Peyer's patch (tissue), 4 donors: ENCODE measurements around the gene SPC24. TPM values are rescaled to one million over a fixed set of nuclear protein-coding genes. Genes with fewer than 3 reads are reported as not detected.
"Not testable (repeated sequence)": the region's sequence is repeated elsewhere in the genome, so short reads cannot be mapped to it uniquely, and the experiment has no call there.

Experiments used
- DNase-seq, 3 donors: peaks; one replicate each; pipeline ENCODE4 v3.0.0-alpha.2; 2017 to 2019
- H3K27ac ChIP-seq, 4 donors: fragments of 200-600 bp; sonication (generic); one replicate each; pipeline ENCODE4 v1.5.1; 2016 to 2019
- H3K27me3 ChIP-seq, 2 donors: fragments of 200-600 bp; sonication (generic); one replicate each; pipeline ENCODE4 v1.5.1; 2019
- H3K36me3 ChIP-seq, 3 donors: fragments of 200-600 bp; sonication (generic); one replicate each; pipeline ENCODE4 v1.5.1; 2016 to 2019
- H3K4me1 ChIP-seq, 4 donors: fragments of 200-600 bp; sonication (generic); one replicate each; pipeline ENCODE4 v1.5.1; 2016 to 2019
- H3K4me3 ChIP-seq, 4 donors: fragments of 200-600 bp; sonication (generic); 1 replicate in 3 of 4; 2 replicates in 1 of 4; pipeline ENCODE4 v1.5.1; 2016 to 2019; ENCODE audit warnings: mild to moderate bottlenecking in 1 of 4
- H3K9me3 ChIP-seq, 4 donors: fragments of 200-600 bp; sonication (generic); one replicate each; pipeline ENCODE4 v1.5.1; 2016 to 2019; ENCODE audit warnings: mild to moderate bottlenecking in 1 of 4
- POLR2A ChIP-seq, 2 donors: fragments of 450-650 bp; IDR thresholded peaks; one replicate each; pipeline ENCODE4 v1.5.1; 2017; ENCODE audit warnings: antibody characterized with exemption in 2 of 2, mild to moderate bottlenecking in 2 of 2, moderate library complexity in 2 of 2
- total RNA-seq, 4 donors: library from RNA; depleted of rRNA; stranded (reverse); fragments of >200 nt; gene quantifications; one replicate each; pipeline ENCODE4 v1.1.0, GENCODE V29; 2016
- TF ChIP-seq, protein P1 (sequence below), 6 experiments: fragments of 450-650 bp in 4 of 6; fragments of 200-600 bp in 2 of 6; sonication (generic) in 1 of 6; IDR thresholded peaks; one replicate each; pipeline ENCODE4 v1.5.1; 2017 to 2019; ENCODE audit warnings: antibody characterized with exemption in 6 of 6, mild to moderate bottlenecking in 3 of 6, moderate library complexity in 1 of 6

The SPC24 gene
- total RNA-seq, 4 donors from 2014 or later, result 1.7 to 28.9 (median 8.4) TPM

- H3K9me3 ChIP-seq, result peaks cover 0 to 5% (median 0%) of the 10 kb centered on the region in 4 donors
- H3K27me3 ChIP-seq, result no peaks in the 10 kb centered on the region
- no peak for TF ChIP-seq POLR2A (IDR thresholded peaks at IDR 0.05)
- TF ChIP-seq, protein P1, sequence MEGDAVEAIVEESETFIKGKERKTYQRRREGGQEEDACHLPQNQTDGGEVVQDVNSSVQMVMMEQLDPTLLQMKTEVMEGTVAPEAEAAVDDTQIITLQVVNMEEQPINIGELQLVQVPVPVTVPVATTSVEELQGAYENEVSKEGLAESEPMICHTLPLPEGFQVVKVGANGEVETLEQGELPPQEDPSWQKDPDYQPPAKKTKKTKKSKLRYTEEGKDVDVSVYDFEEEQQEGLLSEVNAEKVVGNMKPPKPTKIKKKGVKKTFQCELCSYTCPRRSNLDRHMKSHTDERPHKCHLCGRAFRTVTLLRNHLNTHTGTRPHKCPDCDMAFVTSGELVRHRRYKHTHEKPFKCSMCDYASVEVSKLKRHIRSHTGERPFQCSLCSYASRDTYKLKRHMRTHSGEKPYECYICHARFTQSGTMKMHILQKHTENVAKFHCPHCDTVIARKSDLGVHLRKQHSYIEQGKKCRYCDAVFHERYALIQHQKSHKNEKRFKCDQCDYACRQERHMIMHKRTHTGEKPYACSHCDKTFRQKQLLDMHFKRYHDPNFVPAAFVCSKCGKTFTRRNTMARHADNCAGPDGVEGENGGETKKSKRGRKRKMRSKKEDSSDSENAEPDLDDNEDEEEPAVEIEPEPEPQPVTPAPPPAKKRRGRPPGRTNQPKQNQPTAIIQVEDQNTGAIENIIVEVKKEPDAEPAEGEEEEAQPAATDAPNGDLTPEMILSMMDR (IDR thresholded peaks at IDR 0.05), result no peak
- no peak for DNase-seq
- peaks cover 0 to 50% (median 0%) of the 10 kb centered on the region in 3 donors for H3K36me3 ChIP-seq
- no peak overlapping the region for H3K4me3 ChIP-seq
- H3K4me1 ChIP-seq, result peaks cover 0 to 26% (median 9%) of the 10 kb centered on the region in 4 donors
- H3K27ac ChIP-seq, result no peak overlapping the region
These were observed 56.7 kb downstream of the SPC24 start for GRCh38 chr19:11098861-11099260.

DNA sequence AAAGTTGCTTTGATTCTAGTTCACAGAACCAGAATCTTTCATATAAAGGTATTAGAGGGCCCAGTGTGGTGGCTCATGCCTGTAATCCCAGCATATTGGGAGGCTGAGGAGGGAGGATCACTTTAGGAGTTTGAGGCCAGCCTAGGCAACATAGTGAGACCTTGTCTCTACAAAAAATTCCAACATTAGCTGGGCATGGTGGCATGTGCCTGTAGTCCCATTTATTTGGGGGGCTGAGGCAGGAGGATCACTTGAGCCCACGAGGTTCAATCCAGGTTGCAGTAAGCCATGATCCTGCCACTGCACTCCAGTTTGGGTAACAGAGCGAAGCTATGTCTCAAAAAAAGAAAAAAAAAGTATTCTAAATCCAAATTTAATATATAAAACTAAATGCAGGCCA, 57.3 kb downstream of the SPC24 start:
- Histone ChIP-seq H3K4me3 (no peak overlapping the region), H3K36me3 (peaks cover 0 to 46% (median 0%) of the 10 kb centered on the region in 3 donors), H3K27me3 (no peaks in the 10 kb centered on the region), H3K27ac (no peak overlapping the region), H3K4me1 (peaks cover 0 to 32% (median 9%) of the 10 kb centered on the region in 4 donors), H3K9me3 (peaks cover 0 to 5% (median 0%) of the 10 kb centered on the region in 4 donors)
- TF ChIP-seq, protein P1 (IDR thresholded peaks at IDR 0.05), result no peak
- TF ChIP-seq POLR2A (IDR thresholded peaks at IDR 0.05), result no peak
- no peak for DNase-seq

DNA sequence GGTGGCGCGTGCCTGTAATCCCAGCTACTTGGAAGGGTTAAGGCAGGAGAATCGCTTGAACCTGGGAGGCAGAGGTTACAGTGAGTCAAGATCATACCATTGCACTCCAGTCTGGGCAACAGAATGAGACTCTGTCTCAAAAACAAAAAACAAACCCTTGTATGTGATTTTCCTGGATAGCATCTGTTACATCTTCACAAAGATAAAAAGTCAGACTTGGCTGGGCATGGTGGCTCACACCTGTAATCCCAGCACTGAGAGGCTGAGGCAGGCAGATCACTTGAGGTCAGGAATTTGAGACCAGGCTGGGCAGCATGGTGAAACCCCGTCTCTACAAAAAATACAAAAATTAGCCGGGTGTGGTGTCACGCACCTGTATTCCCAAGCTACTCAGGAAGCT, 58.2 kb downstream of the SPC24 start:
- not testable (repeated sequence) for H3K4me3 ChIP-seq, DNase-seq, H3K27me3 ChIP-seq, H3K9me3 ChIP-seq
- H3K4me1 ChIP-seq, result peaks cover 0 to 41% (median 9%) of the 10 kb centered on the region in 4 donors
- peaks cover 0 to 36% (median 0%) of the 10 kb centered on the region in 3 donors for H3K36me3 ChIP-seq
- peak overlapping the region in 2 of 4 donors; percentile 24 to 35 for H3K27ac ChIP-seq

- Histone ChIP-seq H3K36me3 (peaks cover 0 to 26% (median 0%) of the 10 kb centered on the region in 3 donors), H3K27me3 (no peaks in the 10 kb centered on the region), H3K4me1 (peaks cover 0 to 52% (median 12%) of the 10 kb centered on the region in 4 donors), H3K27ac (peak overlapping the region; percentile 81 to 99 (median 96)), H3K4me3 (peak overlapping the region in 1 of 4 donors; percentile 12), H3K9me3 (peaks cover 0 to 5% (median 0%) of the 10 kb centered on the region in 4 donors)
- no peak for DNase-seq
- TF ChIP-seq, protein P1 (IDR thresholded peaks at IDR 0.05), result no peak
- TF ChIP-seq POLR2A (IDR thresholded peaks at IDR 0.05), result no peak
These were observed 59.3 kb downstream of the SPC24 start for GRCh38 chr19:11096210-11096841.

Other genes with a start within 250 kb of the SPC24 start
- 10 to 100 TPM; 30.5 to 60.1 (median 49.3) TPM for gene YIPF2, start 227.1 kb downstream of the SPC24 start, total RNA-seq
- 10 to 100 TPM; 28.0 to 39.5 (median 34.1) TPM for gene TIMM29, start 227.0 kb downstream of the SPC24 start, total RNA-seq
- 100 to 1,000 TPM in 2 of 4 donors, 10 to 100 TPM in 2; 68.3 to 208 (median 114) TPM for gene SMARCA4, start 194.8 kb downstream of the SPC24 start, total RNA-seq
- gene LDLR, start 66.3 kb downstream of the SPC24 start, total RNA-seq, result 100 to 1,000 TPM in 3 of 4 donors, 10 to 100 TPM in 1; 75.7 to 209 (median 156) TPM
- gene KANK2, start 41.8 kb upstream of the SPC24 start, total RNA-seq, result 100 to 1,000 TPM in 1 of 4 donors, 10 to 100 TPM in 3; 41.9 to 283 (median 68.4) TPM
- gene ANGPTL8, start 83.8 kb upstream of the SPC24 start, total RNA-seq, result not detected
- gene DOCK6, start 106.7 kb upstream of the SPC24 start, total RNA-seq, result 100 to 1,000 TPM in 3 of 4 donors, 10 to 100 TPM in 1; 66.4 to 194 (median 157) TPM
- gene TSPAN16, start 140.4 kb upstream of the SPC24 start, total RNA-seq, result not detected
- gene RAB3D, start 183.9 kb upstream of the SPC24 start, total RNA-seq, result 10 to 100 TPM in 3 of 4 donors, 1 to 10 TPM in 1; 9.5 to 16.4 (median 12.7) TPM
- 100 to 1,000 TPM in 3 of 4 donors, 10 to 100 TPM in 1; 77.6 to 212 (median 168) TPM for gene TMEM205, start 190.5 kb upstream of the SPC24 start, total RNA-seq
- gene CCDC159, start 190.7 kb upstream of the SPC24 start, total RNA-seq, result 100 to 1,000 TPM in 1 of 4 donors, 10 to 100 TPM in 3; 25.6 to 157 (median 65.6) TPM
- gene PLPPR2, start 199.7 kb upstream of the SPC24 start, total RNA-seq, result 10 to 100 TPM in 2 of 4 donors, 1 to 10 TPM in 2; 6.8 to 18.2 (median 10.1) TPM
- gene SWSAP1, start 218.9 kb upstream of the SPC24 start, total RNA-seq, result 1 to 10 TPM in 2 of 4 donors, under 1 TPM in 1, not detected in 1; 0.76 to 3.2 (median 1.9) TPM
- gene EPOR, start 228.5 kb upstream of the SPC24 start, total RNA-seq, result 1 to 10 TPM; 1.2 to 5.0 (median 3.0) TPM